ENCODE measurements around the gene ZFAND5.

Gene ZFAND5

GRCh38 chr9:72322259-72322658 is 42.7 kb downstream of the ZFAND5 start:
- no peak for DNase-seq

GRCh38 chr9:72315510-72316311 is 49.3 kb downstream of the ZFAND5 start:
- no peak for DNase-seq

GRCh38 chr9:72315089-72315509 is 49.9 kb downstream of the ZFAND5 start:
- no peak for DNase-seq

GRCh38 chr9:72313507-72313906 is 51.5 kb downstream of the ZFAND5 start:
- DNase-seq, result no peak

GRCh38 chr9:72312386-72312987 is 52.5 kb downstream of the ZFAND5 start:
- no peak for DNase-seq

GRCh38 chr9:72309364-72310133 is 55.5 kb downstream of the ZFAND5 start:
- no peak for DNase-seq

- DNase-seq, result no peak
Measured at GRCh38 chr9:72306761-72307160, 58.2 kb downstream of the ZFAND5 start.

- no peak for DNase-seq
Measured at GRCh38 chr9:72305707-72306106, 59.3 kb downstream of the ZFAND5 start.

GRCh38 chr9:72305102-72305546 is 59.9 kb downstream of the ZFAND5 start:
- DNase-seq, result no peak

GRCh38 chr9:72304538-72304937 is 60.5 kb downstream of the ZFAND5 start:
- DNase-seq, result no peak
